Jurkat, Clone E6-1 (cell line): ENCODE measurements around the gene UNC5B.

Source experiments
- DNase-seq: peaks from one replicate; pipeline ENCODE4 v3.0.0-alpha.2; 2011; ENCODE audit warnings: low read depth, low spot score
- H3K4me3 ChIP-seq: 2 replicates; pipeline ENCODE4 v1.5.1; 2011; ENCODE audit warnings: mild to moderate bottlenecking, low read length, control low read depth, moderate library complexity

Gene UNC5B

GRCh38 chr10:71248210-71248609 is 35.8 kb downstream of the UNC5B start:
- H3K4me3 ChIP-seq = no peak overlapping the region
- DNase-seq = no peak

GRCh38 chr10:71249996-71250395 is 37.6 kb downstream of the UNC5B start:
- DNase-seq = no peak
- no peak overlapping the region for H3K4me3 ChIP-seq

DNA sequence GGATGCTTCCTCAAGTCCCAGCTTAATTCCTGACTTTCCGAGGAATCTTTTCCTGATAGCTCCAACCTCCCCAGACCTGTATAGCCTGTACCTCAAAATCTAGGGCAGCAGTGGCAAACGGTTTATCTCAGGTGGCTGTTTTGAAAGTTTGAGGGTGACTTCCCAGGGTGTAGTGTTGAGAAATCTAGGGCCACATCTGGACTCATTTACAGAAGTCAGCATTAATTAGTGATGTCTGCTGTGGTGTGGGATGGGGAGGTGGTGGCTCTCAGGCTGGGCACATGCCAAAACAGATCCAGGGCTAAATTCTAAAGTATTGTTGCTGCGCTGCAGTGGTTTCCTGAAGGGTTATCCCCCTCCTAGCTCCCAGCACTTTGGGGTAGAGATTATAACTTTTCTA is 38.0 kb downstream of the UNC5B start:
- no peak for DNase-seq
- no peak overlapping the region for H3K4me3 ChIP-seq

DNA sequence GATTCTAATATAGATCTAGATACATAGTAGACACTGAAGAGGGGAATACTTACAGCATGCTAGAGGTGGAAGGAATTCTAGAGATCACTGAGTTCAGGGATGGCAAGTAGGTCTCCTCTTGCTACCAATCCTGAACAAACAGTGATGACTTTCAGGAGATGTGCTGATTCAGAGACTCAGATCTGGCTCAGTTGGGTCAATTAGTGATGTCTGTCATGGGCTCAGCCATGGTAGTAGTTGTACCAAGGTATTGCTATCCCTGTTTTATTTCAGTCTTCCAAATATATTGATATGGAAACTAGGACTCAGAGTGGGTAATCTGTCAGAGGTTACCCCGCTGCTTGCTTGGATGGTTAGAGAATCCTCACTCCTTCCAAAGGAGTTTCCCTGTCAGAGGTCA is 38.5 kb downstream of the UNC5B start:
- no peak for DNase-seq
- H3K4me3 ChIP-seq = no peak overlapping the region

DNA sequence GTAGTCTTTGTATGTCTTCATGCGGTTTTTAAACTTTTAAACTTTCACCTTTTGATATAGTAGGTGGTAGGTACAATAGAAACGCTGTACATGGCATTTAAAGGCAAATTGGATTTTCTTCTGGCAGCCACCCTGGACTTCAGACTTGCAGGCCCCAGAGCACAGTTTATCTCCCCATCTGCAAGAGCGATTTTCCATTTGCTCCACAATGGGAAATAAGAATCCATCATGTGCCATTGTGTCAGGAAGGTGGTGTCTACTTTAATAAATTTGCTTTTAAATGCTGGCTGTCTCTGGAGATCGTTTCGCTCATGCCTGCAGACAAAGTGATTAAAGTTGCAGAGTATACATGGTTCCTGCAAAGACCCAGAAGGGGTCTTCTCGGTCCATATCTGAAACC is 38.9 kb downstream of the UNC5B start:
- DNase-seq = no peak
- H3K4me3 ChIP-seq = no peak overlapping the region

DNA sequence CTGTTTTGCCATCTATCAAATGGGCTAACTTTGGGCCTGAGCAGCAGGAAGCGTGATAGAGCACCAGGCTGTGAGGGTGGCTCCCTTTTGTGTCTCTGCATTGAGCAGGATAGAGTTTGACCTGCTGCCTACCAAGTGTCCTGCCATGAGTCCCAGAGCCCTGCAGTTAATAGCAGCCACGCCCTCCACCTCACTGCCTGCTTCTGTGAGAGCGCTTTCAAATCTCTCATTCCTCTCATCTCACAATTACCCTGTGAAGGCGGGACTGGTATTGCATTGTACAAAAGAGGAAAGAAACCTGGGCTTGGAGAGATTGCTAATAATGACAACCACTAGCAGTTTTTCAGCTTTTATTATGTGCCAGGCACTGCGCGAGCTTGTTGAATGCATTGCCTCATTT is 39.9 kb downstream of the UNC5B start:
- no peak for DNase-seq
- H3K4me3 ChIP-seq = no peak overlapping the region

- DNase-seq = no peak
- H3K4me3 ChIP-seq = no peak overlapping the region
These were observed 41.8 kb downstream of the UNC5B start for GRCh38 chr10:71253981-71254818.

DNA sequence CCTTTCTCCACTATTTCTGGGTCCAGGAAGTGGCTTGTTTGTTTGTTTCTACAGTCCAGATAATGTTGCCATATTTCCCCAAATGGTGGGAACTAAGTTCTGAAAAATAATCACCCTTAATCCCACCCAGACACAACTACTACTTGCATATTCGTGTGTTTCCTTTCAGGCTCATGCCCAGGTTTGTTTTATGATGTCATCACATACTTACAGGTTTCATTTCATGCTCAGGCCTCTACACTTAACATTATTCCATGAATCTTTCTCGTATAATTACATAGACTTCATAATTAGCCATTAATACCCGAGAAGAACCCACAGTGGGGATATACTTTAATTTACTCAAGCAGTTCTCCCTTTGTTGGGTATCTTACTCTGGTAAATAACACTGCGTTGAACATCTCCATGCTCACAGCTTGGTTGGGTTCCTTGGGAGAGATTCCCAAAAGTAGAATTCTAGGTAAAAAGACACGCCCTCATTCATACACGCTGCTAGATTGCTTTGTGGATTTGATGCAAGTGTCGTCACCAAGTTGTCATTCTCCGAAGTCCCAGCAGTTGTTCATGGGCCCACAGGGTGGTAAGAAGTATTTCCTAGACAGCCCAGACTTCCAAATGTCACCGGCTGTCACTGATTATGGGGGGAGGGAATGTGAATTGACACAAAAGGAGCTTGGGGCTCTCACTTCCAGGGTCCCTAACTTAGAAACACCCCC is 42.6 kb downstream of the UNC5B start:
- no peak overlapping the region for H3K4me3 ChIP-seq

DNA sequence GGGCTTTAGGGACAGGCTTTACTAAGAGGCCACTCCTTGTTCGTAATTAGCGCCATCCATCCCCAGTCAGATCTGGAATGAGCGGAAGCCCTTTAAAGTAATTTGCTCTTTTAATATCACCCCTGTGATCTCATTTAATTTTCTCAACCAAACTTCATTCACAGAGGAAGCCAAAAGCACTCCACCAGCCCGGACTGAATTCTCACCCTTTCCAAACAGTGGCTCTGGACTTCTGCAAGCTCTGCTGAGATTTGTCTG is 43.1 kb downstream of the UNC5B start:
- DNase-seq = no peak
- H3K4me3 ChIP-seq = no peak overlapping the region

More for the DNA sequence above, 42.6 kb downstream of the UNC5B start:
- DNase-seq = no peak

DNA sequence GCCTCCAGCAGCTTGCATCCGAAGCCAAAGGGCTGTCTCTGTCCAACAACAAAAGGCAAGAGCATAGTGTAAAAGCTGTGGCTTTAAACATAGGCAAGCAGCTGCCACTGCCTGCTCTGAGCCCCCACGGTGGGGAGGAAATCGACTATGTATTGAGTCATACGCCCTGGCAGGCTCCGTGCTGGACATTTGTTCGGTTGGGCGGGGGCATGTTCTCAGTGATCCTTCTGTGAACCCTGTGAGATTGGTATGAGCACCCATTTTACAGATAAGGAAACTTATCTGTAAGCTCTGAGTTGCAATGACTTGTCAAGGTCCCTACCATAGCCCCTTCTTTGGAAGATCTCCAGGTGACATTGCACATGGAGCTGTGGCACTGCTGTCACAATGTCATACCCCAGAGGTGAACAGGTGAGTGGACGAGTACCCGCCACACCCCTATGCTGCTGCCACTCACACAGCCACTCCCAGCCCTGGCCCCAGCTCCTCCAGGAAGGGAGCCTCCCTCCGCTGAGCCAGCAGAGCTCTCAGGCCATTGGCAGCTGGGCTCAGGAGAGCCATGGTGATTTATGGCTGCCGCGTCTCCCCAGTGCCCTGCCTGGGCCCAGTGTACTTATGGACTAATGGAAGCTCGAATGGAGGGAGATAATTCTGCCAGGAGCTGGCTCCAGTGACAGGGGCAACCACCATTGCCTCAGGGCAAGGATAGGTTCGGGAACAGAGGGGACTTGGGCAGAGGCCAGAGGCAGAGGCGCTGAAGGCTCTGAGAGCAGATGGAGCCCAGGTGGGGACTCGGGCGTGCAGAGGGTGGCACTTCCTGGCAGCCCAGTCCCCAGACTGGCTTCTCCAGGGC is 43.7 kb downstream of the UNC5B start:
- DNase-seq = no peak
- no peak overlapping the region for H3K4me3 ChIP-seq

DNA sequence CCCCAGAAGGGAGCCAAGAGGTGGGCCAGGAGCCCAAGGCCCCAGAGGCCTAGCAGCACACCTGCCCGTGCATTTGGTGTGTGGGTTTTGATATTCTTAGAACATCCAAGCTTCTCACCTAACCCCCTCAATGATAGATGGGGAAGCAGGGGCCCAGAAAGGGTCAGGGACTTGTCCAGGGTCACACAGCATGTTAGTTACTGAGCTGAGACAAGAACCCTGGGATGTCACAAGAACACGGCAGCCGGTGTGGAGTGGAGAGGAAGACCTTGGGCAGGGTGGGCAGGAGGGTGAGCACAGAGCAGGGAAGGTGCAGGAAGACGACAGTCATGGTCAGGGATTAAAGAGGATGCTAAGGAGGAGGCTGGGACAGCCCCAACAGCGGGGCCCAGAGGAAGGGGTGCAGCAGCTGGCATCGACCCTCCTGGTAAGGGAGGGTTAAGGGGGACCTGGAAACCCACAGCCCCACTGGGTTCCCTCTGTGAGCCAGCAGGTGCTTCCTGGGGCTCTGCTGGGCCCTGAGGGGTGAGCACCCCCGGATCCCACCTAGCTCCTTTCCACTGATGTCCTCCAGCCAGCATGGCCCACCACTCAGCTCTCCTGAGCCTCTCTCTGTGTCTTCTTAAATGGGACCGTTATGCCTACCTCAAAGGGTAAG is 44.4 kb downstream of the UNC5B start:
- DNase-seq = no peak
- H3K4me3 ChIP-seq = no peak overlapping the region

GRCh38 chr10:71257319-71257997 is 45.1 kb downstream of the UNC5B start:
- no peak for DNase-seq

GRCh38 chr10:71258046-71258445 is 45.7 kb downstream of the UNC5B start:
- no peak overlapping the region for H3K4me3 ChIP-seq
- DNase-seq = no peak

More at GRCh38 chr10:71257319-71257997, 45.1 kb downstream of the UNC5B start:
- no peak overlapping the region for H3K4me3 ChIP-seq

DNA sequence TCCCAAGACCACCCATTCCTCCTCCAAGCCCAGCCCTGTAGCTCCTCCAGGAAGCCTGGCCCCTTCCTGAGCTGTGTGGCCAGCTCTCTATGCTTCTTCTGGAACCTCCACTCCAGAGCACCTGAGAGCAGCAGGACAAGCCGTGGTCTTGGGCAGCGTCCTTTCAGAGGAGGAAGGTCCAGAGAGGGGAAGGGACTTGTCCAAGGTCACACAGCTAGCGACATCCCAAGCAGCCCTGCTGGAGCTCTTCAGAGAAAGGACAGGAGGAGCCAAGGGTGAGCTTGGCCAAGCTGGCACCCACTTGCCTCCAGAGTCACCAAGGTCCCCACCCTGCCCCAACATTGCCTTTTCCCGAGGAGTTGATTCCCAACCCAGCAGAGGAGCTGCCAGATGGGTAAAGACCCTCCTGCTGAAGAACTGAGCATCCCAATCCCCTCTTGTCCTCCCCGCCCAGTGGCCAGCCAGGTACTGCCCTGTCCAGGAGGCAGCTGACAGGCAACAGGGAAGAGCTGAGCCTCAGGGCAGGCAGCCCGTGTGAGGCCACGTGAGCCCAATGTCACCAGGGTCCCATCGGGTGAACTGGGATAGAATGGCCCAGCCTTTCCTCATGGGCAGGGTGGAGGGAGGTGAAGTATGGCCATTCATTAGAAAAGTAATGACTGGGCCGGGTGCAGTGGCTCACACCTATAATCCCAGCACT is 46.2 kb downstream of the UNC5B start:
- no peak overlapping the region for H3K4me3 ChIP-seq
- DNase-seq = no peak

GRCh38 chr10:71259282-71259681 is 46.9 kb downstream of the UNC5B start:
- H3K4me3 ChIP-seq = no peak overlapping the region
- DNase-seq = no peak

DNA sequence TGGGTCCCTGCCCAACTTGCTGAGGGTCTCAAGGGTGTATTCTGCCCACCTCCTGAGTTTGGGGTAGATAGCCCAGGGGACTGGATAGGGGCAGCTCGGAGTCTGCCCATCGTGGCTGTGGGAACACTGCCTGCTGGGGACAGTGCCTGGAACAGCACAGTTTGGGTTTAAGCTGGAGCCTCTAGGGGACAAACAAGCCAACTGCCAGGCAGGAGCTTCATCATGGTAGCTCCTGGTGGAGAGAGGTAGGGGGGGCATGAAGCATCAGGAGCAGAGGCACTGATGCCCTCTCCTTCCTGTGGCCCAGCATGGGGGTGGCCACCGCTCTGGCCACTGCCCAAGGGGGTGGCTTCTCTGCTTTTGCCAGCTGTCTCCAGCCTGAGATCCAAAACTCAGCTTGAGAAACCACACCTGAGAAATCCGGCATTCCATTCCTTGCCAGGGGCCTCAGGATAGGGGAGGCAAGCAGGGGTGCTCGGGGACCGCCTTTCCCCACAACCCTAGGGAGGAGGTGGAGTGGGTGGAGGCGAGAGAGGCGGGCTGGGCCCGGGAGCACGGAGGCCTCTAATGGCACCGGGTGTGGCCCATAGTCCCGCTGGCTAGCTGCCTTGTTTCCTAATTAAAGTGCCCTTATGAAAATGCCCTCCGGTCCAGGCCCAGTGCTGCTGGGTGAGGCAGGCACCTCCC is 47.6 kb downstream of the UNC5B start:
- no peak for DNase-seq
- H3K4me3 ChIP-seq = no peak overlapping the region

- no peak overlapping the region for H3K4me3 ChIP-seq
- DNase-seq = no peak
These were observed 48.4 kb downstream of the UNC5B start for GRCh38 chr10:71260622-71261325.
